ENCODE data around the gene RAB11FIP4.
"Not testable (repeated sequence)": the region's sequence is repeated elsewhere in the genome, so short reads cannot be mapped to it uniquely, and the experiment has no call there.

RAB11FIP4 gene, protein sequence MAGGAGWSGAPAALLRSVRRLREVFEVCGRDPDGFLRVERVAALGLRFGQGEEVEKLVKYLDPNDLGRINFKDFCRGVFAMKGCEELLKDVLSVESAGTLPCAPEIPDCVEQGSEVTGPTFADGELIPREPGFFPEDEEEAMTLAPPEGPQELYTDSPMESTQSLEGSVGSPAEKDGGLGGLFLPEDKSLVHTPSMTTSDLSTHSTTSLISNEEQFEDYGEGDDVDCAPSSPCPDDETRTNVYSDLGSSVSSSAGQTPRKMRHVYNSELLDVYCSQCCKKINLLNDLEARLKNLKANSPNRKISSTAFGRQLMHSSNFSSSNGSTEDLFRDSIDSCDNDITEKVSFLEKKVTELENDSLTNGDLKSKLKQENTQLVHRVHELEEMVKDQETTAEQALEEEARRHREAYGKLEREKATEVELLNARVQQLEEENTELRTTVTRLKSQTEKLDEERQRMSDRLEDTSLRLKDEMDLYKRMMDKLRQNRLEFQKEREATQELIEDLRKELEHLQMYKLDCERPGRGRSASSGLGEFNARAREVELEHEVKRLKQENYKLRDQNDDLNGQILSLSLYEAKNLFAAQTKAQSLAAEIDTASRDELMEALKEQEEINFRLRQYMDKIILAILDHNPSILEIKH

DNA sequence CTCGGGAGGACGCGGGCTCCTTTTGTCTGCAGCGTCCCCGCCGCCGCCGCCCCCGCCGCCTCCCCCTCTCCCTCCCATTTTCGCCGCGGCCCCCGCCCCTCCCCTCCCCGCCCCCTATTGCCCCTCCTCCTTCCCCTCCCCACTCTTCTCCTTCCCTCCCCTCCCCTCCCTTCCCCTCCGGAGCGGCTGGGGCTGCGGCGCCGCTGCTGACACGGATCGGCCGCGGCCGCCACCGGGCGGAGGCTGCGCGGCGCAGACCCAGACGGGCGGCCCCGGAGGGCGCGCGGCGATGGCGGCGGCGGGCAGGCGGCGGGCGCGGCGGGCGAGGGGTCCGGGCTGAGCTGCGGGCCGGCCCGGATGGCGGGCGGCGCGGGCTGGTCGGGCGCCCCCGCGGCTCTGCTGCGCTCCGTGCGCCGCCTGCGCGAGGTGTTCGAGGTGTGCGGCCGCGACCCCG lies at the start of gene RAB11FIP4:
Gene RAB11FIP4 (plus strand): TSS at position 180 of the 454 bp plus-strand sequence. CDS start 178 bp downstream, at position 358.
- peak; percentile 54 for DNase-seq

DNA sequence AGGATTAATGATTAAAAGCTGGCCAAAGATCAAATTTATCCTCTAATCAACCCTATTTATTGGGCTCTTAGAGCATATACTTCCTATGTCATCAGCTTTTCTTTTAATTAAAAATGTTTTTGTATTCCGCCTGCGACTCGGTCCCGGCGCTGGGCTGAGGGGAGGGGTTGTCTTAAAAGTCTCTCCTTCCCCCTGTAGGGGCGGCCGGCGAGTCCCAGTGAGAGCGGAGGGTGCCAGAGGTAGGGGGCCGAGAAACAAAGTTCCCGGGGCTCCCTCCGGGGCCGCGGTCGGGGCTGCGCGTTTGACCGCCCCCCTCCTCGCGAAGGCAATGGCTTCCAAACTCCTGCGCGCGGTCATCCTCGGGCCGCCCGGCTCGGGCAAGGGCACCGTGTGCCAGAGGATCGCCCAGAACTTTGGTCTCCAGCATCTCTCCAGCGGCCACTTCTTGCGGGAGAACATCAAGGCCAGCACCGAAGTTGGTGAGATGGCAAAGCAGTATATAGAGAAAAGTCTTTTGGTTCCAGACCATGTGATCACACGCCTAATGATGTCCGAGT lies 46.2 kb upstream of the RAB11FIP4 start:
- not testable (repeated sequence) for DNase-seq

DNA sequence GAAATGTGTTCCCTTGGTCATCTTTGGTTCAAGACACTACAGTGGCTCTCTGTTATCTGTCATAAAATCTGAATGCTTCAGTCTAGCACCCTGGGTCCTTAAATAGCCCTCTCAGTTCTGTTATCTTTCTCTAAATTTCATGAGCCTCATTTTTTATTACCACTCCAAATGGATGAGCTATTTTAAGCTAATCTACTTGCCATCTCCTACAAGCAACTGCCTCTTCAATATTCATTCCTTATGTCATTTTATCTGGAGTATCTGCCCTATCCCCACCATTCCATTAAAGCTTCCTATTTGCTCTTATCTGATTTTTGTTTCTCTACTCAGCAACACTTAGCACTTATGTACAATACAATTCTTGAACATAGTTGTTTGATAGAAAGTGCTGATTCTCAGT lies 42.0 kb upstream of the RAB11FIP4 start:
- no peak for DNase-seq

DNA sequence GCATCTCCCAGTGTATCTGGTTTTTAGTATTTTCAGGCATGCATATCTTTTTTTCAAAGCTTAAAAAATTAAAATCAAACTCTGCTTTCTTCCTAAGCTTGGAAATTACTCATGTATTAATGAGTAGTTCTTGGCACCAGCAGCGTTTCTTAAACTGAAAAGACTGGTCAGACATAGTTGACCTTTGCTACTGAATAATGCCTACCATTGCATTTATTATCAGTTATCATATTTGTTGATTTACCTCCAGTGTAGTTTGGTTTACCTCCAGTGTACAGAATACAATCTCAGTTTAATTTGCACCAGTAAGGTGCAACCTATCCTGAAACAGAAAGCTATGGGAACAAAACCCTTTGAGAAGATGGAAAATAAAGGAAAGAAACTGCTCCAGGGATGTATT lies 35.5 kb upstream of the RAB11FIP4 start:
- DNase-seq: no peak

DNA sequence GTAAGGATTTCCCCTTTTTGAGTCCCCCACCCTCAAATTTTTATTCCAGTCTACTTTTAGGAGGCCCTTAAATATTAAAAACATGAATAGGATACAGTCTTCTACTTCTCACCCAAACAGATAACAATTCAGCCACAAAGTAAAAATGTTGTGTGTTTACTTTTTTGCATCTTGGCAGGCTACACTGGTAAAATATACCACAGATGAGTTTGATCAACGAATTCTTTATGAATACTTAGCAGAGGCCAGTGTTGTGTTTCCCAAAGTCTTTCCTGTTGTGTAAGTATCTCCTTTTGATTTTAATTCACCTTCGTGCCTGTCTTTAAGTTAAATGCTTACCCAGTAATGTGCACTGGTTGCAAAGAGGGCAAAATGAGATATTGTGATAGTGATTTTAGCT lies 34.4 kb upstream of the RAB11FIP4 start:
- no peak for DNase-seq

DNA sequence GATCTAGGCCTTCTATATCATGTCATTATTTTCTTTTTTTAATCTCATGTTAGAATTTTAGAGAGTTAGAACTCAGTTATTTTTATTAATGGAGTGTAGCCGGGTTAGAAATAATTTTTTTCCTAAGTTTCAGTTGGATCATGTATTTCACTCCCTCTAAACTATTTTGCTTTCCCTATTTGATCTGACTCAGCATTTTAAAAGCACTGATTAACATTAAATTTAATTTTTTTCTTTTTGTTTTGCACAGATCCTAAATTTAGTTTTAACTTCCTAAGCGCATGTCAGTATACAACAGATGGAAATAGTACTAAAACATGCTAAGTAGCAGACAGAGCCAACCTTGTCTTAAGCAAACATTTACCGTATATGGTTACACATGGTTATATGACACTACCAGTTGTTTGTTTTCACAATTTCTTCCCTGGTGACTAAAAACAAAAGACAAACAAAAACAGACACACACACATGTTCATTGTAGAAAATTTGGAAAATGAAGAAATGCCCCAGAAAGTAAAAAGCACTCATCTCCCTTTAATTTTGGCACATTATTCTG lies 33.6 kb upstream of the RAB11FIP4 start:
- DNase-seq: no peak

DNA sequence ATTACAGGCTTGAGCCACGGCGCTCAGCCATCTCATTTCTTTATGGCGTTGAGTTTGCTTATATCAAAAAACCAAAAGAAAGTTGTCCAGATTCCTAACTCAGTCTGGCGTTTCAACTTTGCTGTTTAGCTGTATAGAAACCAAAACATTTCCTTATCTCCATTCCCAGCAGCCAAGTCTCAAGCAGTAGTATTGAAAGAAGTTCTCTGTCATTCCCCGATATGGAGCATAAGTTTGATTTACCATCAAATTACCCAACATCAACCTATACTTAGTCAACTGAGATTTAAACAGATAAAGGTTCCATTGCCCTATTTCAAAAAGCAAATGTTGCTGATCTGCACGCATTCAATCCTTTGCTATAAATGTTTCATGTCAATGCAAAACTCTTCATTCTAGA lies 27.5 kb upstream of the RAB11FIP4 start:
- DNase-seq: no peak

DNA sequence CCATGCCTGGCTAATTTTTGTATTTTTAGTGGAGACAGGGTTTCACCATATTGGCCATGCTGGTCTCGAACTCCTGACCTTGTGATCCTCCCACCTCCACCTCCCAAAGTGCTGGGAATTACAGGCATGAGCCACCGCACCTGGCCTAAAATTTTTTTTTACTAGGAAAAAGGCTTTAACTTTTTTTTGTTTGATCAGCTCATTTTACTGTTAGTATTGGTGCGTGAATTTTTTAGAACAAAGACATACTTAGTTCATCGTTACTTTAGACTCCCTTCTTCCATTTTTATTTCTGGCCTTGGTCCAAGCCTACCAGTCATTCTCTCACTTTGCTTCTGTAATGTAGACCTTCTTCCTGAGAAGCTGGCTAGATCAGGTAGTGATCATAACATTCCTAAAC lies 25.4 kb upstream of the RAB11FIP4 start:
- no peak for DNase-seq

DNA sequence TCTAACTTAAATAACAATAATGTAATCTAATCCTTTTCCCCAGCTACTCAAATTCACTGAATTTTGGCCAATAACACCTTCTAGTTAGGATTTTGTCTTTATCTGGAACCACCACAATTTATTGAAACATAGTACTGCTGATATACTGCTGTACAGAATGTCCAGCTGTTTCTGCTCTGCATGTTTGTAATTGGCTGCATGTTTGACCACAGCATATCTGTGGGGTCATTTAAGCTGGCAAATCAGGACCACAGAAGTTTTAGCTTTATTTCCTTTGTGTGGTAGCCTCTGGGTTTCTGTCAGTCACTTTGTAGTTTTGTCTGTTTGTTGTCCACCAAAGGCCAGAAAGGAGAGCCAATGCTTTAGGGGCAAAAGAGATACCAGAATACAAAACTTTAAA lies 22.2 kb upstream of the RAB11FIP4 start:
- no peak for DNase-seq

DNA sequence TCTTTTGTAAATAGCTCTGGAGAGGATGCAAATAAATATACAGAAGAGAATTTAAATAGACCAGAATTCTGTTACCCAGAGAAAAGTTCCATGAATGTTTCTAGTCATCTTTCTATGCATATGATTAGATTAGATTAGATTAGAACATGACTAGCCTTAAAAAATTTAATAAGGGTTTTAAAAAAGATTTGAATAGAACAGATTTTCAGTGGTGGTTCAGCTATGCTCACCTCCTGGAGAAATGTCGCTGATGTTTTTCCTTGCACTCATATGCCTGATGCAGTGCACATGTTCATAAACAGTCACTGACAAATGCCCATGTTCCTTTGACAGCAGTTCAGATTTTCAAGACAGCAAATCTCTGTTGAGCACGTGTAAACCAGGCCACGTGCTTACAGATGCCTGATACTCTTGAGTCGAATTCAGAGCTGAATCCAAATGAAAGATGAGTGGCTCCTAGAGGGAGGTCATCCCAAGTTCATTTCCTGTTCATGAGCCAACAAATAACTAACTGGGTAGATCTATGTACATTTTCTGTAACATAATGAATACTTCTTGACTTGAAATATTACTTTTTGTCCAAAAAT lies 19.9 kb upstream of the RAB11FIP4 start:
- DNase-seq: no peak

DNA sequence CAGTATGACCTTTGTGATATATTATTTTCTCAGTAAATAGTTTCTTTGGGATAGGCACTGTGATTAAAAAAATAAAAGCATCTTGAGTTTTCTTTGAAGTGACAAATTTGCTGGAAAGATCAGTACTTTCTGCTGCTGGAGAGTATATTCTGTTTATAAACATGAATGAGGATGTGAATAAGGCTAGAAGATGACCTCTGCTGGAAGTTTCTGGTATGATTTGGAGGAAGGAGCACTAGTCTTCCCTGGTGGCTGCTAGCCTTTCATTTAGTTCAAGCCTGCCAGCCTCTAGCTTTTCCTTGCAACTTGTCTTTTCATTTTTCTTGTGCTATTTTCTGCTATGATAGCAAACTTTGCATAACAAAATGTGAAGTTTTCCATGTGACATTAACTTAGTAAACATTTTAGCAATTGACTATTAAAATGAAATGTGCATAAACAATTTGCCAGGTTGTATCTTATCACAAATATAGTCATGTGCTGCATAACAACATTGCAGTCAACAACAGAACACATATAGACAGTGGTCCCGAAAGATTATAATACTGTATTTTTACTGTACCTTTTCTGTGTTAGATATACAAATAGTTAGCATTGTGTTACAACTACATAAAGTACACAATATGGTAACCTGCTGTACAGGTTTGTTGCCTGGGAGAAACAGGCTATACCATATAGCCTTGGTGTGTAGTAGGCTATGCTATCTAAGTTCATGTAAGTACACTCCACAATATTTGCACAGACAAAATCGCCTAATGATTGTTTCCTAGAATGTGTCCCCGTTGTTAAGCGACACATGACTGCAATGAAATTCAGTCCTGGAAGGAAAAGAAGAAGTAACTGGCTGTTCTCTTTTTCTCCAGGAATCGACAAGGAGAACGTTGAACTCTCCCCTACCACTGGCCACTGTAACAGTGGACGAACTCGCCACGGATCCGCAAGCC lies 18.1 kb upstream of the RAB11FIP4 start:
- DNase-seq: no peak

DNA sequence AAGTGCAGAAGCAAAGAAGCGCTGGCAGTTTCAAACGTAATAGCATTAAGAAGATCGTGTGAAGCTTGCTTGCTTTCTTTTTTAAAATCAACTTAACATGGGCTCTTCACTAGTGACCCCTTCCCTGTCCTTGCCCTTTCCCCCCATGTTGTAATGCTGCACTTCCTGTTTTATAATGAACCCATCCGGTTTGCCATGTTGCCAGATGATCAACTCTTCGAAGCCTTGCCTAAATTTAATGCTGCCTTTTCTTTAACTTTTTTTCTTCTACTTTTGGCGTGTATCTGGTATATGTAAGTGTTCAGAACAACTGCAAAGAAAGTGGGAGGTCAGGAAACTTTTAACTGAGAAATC lies 17.4 kb upstream of the RAB11FIP4 start:
- DNase-seq: no peak

DNA sequence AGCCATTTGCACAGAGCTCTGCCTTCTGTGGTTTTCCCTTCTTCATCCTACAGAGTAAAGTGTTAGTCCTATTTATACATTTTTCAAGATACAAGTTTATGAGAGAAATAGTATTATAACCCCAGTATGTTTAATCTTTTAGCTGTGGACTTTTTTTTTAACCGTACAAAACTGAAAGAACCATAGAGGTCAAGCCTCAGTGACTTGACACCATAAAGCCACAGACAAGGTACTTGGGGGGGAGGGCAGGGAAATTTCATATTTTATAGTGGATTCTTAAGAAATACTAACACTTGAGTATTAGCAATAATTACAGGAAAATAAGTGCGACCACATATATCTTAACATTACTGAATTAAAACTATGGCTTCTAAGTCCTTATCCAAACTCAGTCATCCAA lies 17.0 kb upstream of the RAB11FIP4 start:
- DNase-seq: no peak

DNA sequence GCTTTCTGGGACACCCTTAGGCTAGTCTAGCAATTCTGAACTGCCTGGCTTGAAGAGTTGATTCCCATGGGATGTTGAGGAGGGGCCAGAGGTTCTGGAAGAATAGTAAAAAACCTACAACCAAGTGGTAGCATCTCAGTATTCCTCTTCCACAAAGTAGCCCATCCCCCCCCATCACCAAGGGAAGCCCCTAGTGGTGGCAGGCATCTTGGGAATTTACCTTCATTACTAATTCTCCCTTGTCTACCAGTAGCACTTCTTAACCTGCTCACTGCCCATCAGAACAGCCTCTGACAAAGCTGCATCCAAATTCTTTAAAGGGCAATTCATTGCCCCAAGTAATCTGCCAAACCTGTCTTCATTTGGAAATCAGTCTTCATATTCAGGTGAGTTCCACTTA lies 12.8 kb upstream of the RAB11FIP4 start:
- no peak for DNase-seq

DNA sequence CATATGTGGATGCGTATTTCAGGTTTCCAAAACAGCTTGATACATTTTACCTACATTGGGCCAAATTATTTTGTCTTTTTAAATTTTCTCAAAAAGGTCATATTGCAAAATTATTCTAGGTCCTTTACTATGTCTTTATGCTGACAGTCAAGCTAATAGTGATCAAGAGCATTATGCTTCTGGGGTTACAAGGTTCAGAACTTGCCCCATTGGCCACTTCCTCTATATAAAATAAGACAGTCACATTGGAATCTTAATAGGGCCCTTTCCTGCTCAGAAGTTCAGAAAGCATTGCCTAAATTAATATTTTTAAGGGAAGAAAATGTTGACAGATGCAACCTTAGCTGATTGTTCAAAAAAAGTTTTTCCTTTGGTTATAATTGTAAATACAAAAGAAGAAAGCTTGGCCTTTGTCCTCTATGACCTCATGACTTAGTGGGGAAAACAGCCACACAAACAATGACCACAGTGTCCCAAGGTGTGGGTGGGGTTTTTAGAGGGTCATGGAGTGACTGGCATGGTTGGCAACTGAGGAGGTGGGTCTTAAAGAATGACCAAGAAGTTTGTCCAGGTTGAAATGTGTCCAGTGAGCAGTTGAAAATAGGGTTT lies 11.8 kb upstream of the RAB11FIP4 start:
- no peak for DNase-seq

DNA sequence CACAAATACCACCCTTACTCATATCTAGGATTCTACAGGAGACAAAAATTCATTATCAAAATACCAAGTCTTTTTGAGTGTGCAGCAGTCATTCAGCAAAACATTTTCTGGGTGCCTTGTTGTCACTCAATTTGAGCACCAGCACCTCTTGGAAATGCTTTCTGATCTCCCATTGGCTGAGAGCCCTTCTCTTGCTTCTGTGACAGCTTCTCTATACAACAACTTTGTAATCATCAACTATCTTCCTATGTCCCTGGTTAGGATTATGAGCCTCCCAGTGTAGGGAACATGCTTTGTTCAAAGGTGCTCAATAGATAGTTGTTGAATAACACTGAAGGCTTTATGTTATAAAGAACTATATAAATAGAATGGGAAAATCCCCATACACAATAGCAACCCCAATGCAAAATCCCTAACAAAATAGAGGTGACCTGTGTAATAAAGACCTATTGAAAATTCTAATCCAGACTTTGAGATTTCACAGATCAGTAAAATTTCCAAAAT lies 10.3 kb upstream of the RAB11FIP4 start:
- DNase-seq: no peak

DNA sequence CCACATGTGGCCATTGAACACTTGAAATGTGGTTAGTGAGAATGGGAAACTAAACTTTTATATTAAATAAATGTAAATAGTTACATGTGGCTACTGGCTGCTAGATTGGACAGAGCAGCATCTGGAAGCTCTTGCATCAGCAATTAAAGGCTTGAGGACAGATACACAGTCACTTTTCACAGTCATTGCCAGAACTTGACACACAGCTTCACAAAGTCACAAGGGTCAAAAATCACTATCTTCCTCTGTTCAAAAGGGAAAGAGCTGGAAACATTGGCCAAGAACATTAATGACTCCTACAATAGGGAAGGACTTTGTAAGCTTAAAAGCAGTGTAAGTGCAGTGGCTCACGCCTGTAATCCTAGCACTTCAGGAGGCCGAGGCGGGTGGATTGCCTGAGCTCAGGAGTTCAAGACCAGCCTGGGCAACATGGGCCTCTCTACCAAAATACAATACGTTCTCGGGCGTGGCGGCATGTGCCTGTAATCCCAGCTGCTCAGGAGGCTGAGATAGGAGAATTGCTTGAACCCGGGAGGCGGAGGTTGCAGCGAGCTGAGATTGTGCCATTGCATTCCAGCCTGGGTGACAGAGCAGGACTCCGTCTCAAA lies 8.7 kb upstream of the RAB11FIP4 start:
- DNase-seq: not testable (repeated sequence)

DNA sequence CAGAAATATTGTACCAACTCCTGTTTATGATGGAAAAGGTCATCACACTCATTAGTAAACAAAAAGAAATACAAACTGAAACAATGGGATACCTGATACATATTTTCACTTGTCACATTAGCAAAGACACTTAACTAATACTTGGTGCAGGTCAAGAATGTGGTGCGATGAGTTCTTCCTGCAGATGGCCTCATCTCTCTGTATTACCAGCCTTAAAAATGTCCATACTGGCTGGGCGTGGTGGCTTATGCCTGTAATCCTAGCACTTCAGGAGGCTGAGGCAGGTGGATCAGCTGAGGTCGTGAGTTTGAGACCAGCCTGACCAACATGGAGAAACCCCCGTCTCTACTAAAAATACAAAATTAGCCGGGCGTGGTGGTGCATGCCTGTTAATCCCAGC lies 8.0 kb upstream of the RAB11FIP4 start:
- not testable (repeated sequence) for DNase-seq

DNA sequence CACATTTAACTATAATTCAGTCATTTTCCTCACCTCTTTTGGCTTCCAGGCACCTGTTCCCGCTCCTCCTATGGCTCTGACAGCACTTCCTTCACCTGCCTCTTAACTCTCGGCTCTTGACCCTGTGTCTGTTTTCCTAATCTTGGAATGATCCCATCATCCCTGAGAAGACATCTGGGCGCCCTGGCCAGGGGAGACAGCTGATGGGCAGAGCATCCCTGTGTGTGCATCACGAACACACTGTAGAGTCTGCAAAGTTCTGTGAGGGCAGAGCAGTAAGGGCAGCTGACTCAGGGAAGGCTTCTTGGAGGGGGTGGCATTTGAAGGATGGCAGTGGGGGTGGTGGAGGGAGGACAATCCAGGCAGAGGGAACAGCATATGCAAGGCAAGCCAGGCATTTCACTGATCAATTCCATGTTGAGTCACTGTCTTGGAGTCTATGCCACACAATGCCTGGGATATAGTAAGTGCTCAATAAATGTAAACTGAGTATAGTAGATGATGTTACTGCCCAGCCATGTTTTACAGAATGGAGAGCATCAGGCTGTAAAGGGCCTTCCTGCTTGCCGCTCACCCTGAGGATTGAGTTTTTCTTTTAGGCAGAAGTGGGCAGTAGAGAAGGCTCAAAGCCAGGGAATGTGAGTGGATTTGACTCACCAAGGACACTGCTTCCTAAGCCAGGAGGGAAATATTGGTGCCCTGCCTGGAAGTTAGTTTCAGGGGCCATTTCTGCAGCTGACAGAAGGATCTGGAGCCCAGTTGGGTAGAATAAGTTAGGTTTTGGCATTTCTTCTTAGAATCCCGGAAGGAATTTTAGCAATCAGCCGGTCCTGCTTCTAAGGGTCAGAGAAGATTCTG lies 5.8 kb upstream of the RAB11FIP4 start:
- DNase-seq: no peak

DNA sequence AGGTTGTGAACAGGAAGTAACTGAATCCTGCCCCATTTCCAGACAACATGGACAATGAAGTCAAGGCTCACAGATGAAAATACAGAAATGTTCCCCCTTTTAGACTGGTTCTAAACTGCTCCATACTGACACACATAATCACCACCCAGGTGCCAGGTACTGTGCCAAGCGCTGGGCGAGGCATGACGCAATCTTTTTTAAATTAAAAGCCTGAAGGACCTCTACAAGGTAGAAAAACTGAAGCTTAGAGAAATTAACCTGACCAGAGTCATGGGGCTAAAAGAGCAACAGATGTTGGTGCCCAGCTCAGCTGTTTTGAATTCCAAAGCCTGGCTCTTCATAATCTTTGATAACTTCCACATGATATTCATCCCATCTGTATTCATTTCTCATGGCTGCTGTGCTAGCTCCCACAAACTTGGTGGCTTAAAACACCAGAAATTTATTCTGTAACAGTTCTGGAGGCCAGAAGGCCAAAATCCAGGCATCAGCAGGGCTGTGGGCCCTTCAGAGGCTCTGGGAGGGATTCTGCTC lies 4.9 kb upstream of the RAB11FIP4 start:
- DNase-seq: no peak
